Astrocyte (in vitro differentiated cells and primary cell): ENCODE results near the gene LRRN4CL.

Experiments used
- EZH2 ChIP-seq: IDR thresholded peaks from 2 replicates; pipeline ENCODE4 v1.6.1; 2012; ENCODE audit warnings: mild to moderate bottlenecking, low read length, inconsistent platforms; ENCODE audit not compliant: insufficient read depth
- TF ChIP-seq, protein P1 (sequence below): IDR thresholded peaks from 2 replicates; pipeline ENCODE4 v1.5.1; 2011; ENCODE audit warnings: low read depth, mild to moderate bottlenecking, inconsistent platforms, low read length, moderate library complexity; ENCODE audit not compliant: insufficient read depth

DNA sequence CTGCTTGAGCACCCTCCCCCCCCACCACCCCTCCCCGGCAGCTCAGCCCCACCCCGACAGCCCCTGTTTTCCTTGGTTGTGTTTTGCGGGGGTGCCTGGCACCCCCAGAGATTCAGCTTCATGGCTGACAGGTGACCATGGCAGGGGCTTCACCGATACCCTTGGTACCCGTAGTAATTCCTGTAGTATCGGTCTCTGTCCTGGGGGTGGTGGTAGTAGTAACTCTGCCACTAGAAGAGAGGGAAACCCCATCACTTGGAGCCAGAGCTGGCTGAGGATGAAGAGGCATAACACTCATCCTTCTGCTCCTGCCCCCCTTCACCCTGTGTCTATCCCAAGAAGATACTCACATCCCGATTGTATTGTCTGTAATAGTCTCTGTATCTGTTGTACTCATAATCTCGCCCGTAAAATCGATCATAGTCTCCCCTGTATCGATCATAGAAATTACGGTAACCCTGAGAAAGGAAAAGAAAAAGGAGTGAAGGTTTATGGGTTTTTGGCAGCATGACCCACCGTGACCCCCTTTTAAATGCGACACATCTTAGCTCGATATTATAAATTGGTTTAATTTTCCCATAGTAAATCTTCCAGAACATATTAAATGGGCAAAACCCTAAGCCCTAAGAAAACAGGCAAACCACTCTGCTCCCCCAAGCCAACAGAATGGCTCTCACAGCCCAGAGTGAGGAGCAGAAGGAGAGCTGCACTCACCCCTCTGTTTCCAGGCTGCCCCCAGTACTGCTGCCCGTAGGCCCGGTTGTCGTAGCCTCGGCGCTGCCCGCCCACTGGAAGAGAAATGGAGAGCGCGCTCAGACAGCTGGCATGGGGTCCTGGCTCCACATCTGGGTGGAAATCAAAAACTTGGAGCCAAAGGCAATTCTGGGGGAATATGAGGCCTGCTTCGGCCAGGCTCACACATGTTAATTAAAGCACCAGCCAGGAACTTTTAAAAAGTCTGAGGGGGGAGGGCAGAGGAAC is 26.1 kb upstream of the LRRN4CL start:
- TF ChIP-seq, protein P1, sequence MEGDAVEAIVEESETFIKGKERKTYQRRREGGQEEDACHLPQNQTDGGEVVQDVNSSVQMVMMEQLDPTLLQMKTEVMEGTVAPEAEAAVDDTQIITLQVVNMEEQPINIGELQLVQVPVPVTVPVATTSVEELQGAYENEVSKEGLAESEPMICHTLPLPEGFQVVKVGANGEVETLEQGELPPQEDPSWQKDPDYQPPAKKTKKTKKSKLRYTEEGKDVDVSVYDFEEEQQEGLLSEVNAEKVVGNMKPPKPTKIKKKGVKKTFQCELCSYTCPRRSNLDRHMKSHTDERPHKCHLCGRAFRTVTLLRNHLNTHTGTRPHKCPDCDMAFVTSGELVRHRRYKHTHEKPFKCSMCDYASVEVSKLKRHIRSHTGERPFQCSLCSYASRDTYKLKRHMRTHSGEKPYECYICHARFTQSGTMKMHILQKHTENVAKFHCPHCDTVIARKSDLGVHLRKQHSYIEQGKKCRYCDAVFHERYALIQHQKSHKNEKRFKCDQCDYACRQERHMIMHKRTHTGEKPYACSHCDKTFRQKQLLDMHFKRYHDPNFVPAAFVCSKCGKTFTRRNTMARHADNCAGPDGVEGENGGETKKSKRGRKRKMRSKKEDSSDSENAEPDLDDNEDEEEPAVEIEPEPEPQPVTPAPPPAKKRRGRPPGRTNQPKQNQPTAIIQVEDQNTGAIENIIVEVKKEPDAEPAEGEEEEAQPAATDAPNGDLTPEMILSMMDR = no peak
- no peak for TF ChIP-seq EZH2
